ENCODE measurements around the gene ITPR1.

ITPR1 gene

DNA sequence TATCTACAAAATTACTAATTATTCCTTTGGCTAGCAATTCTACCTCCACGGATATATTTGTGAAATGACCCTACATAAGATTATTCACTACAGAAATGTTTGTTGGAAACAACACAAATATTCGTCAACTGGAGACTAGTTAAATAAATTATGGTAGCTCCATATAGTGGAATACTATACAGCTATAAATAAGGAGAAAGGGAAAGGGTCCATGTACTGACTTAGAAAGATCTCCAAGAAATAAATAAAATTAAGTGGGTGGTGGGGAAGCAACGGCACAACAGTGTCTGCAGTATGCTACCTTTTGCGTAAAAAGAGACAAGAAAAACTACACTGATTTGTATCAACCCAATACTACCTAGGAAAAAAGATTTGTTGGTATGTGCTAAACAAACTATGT is 389.4 kb downstream of the ITPR1 start:
- no peak for DNase-seq

DNA sequence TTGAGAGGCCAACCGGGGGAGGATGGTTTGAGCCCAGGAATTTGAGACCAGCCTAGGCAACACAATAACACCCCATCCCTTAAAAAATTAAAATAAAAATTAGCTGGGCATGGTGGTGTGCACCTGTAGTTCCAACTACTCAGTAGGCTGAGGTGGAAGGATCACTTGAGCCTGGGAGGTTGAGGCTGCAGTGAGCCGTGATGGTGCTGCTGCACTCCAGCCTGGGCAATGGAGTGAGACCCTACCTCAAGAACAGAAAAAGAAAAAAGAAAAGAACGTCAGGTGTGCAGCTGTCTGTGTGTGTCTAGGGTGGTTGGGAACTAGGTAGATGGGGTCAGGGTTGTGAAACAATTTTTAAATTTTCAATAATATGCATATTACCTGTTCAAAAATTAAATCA is 389.9 kb downstream of the ITPR1 start:
- no peak for DNase-seq

DNA sequence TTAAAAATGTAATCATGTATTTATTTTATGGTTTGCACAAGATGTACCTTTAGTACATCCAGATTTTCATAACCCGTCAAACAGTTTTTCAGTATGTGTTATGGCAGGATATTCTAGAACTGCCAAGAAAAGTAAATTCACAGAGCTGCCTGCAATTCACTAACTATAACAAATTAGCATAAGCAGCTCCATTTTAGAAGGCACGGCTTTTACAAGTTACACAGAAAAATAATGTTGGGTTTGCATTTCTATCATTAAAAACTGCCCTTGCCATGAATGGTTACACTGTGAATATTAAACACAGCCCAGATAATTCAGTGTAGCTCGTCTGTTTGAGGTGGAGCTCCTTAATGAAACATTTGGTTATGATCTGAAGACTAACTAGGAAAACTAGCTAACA is 391.7 kb downstream of the ITPR1 start:
- no peak for DNase-seq

DNA sequence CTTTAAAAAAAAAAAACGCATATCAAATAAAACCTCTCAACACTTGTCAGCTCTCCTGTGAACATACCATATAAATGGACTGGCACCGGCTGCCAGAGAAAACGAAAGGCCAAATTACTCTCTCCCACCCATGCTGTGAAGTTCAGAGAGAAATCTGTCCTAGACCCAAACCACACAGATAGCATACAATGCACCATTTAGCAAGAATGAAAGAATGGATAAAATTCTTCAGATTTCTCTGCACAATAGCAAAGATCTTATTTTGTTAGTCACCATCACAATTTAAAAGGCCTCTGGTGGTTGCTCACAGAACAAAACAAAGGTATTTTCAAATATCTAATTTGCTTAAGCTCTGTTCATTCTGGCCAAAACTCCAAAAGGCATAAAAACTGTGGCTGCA is 392.2 kb downstream of the ITPR1 start:
- DNase-seq = no peak

DNA sequence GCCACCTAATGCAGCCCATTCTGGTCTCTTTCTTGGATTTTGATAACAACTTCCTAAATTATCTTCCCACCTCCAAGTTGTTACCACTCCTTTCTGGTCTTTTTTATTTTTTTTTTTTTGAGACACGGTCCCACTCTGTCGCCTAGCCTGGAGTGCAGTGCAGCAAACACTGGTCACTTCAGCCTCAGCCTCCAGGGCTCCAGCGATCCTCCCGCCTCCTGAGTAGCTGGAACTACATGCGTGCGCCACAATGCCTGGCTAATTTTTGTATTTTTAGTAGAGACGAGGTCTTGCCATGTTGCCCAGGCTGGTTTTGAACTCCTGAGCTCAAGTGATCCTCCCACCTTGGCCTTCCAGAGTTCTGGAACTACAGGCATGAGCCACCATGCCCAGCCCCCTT is 393.3 kb downstream of the ITPR1 start:
- DNase-seq = no peak

DNA sequence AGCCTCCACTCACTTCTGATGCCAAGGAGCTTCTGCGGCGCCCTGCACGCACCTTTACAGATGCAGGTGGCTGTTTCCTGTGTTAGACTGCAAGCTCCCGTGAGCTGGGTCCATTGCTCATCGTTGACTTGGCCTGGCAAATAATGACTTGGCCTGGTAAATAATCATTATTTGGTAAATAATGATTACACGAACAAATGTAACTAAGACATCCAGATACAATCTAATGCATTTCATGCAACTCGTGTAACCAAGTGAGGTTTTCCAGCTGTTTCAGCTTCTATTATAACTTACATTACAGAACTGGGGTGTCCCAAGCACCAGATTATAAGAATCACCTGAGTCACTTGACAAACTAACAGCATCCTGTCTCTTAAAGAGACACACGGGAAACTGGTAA is 394.0 kb downstream of the ITPR1 start:
- DNase-seq = no peak

DNA sequence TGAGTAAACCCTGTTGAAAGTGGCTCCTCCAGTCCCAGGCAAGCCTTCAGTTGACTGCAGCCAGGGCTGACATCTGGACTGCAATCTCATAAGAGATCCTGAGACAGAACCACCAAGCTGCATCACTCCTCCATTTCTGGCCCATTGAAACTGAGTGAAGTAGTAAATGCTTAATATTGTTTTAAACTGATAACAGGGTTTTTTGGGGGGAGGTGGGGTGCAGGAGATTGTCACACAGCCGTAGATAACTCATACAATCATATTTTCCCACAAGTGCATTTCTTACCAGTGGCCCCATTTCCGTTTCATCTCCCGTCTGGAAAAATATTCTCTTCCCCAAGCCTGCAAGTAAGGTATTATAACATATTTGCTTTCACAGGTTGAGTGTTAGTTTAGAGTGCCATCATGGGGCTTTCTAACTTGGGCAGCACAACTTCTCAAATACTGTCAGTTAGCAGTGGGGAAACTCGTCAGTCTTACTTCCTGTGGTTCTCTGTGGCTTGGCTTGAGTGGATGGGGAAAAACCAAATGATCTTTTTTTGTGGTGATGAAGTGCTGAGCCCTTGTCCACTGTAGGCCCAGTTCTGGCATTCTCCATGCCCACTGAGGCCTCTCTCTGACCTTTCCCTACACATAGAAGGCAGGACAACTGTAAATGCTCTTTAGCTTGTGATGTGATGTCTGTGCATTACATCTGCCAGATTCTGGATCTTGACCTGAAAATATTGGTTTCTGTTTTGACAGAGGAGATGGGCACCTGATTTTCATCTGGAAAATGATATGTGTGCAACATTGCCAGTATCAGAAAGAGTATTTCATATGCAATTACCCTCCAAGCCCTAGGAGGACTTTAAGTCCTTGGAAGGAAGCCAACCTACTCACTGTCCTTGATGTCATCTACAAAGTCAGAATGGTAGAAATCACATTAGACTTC is 396.0 kb downstream of the ITPR1 start:
- DNase-seq = no peak

DNA sequence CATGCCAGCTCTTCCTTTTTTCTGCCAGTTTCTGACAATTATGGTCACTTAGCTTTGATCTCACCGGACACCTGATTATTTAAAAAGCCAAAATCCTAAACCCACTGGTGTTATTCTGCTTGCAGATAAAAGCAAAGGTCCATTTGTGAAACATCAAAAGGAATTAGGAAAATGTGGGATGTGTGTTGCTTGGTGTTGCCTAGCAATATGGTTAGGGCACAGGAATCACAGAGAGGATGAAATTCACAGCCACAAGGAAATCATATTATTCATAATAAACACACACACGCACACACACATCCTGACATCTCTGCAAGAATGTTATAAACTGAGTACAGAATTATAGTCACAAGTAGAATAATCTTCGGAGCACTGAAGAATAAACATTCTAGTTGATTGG is 396.7 kb downstream of the ITPR1 start:
- no peak for DNase-seq

DNA sequence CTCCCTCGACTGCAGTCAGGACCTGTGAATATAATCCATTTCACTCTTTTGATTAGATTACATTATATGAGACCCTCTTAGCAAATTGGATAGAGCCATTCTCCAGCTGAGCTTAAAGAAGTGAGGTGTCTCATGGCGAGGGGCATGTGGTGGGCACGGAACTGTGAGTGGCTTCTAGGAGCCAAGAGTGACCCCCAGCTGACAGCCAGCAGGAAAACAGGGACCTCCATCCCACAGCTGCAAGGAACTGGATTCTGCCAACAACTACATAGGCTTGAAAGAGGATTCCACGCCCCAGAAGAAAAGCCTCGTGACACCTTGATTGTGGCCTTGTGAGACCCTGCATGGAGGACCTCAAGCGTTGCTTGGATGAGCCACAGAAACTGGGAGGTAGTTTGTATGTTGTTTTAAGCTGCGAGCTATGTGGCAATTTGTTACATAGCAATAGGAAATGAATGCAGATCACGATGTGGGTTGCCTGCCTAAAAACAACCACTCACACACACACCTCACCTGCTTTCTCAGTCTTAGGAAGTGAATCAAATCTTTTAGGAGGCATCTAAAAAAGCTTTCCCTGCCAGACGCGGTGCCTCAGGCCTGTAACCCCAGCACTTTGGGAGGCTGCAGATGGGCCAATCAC is 401.9 kb downstream of the ITPR1 start:
- DNase-seq = no peak

DNA sequence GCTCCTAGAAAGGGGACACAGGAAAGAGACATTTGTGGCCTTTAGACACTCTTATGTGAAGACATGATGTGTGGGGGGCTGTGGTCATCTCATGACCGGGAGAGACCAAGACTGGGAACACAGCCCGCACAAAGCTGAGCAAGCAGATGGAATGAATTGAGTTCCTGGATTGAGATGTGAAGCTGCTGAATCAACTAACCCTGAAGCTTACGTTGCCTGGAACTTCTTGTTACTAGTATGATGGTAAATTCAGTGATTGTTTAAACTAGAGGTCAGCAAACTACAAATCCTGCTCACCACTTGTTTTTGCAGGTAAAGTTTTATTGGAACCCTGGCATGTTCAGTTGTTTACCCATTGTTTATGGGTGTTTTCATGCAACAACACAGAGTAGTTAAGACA is 402.7 kb downstream of the ITPR1 start:
- no peak for DNase-seq
